ENCODE results near the gene ASRGL1. TPM values are rescaled to one million over a fixed set of nuclear protein-coding genes. Genes with fewer than 3 reads are reported as not detected.
A peak's percentile ranks its signal among the peaks of the same experiment; 100 is the strongest.
"Not testable (repeated sequence)": the region's sequence is repeated elsewhere in the genome, so short reads cannot be mapped to it uniquely, and the experiment has no call there.

Gene ASRGL1
- total RNA-seq, 6 experiments from 2014 or later = 0.36 to 0.55 (median 0.49) TPM

DNA sequence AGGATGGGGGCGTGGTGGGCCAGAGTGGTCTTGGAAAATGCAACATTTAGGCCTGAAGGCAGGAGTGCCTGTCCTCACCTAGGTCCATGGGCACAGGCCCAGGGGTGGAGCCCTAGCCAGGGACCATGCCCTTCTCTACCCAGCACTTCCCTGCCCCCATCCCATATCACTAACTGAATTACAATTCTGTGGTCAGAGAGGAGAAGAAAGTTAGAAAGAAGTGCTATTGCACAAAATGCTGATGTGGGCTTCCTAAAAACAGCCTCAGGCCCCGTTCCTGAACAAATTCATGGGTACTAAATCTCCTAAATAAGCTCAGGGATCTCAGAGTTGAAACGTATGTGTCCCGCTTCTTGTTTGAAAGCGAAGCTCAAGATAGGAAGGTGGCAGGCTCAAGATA, 3.5 kb upstream of the ASRGL1 start:
- H3K36me3 Mint-ChIP-seq (ENCODE audit: low read depth) = no peaks in the 10 kb centered on the region
- H3K9me3 Mint-ChIP-seq = no peaks in the 10 kb centered on the region
- no peak overlapping the region for H3K4me3 Mint-ChIP-seq
- no peaks in the 10 kb centered on the region for H3K4me1 Mint-ChIP-seq (ENCODE audit: low read depth)
- no peak overlapping the region for H3K27ac Mint-ChIP-seq
- H3K27me3 Mint-ChIP-seq (ENCODE audit: insufficient read depth) = peaks cover 56% of the 10 kb centered on the region
- no peak for DNase-seq
- TF ChIP-seq, protein P1, sequence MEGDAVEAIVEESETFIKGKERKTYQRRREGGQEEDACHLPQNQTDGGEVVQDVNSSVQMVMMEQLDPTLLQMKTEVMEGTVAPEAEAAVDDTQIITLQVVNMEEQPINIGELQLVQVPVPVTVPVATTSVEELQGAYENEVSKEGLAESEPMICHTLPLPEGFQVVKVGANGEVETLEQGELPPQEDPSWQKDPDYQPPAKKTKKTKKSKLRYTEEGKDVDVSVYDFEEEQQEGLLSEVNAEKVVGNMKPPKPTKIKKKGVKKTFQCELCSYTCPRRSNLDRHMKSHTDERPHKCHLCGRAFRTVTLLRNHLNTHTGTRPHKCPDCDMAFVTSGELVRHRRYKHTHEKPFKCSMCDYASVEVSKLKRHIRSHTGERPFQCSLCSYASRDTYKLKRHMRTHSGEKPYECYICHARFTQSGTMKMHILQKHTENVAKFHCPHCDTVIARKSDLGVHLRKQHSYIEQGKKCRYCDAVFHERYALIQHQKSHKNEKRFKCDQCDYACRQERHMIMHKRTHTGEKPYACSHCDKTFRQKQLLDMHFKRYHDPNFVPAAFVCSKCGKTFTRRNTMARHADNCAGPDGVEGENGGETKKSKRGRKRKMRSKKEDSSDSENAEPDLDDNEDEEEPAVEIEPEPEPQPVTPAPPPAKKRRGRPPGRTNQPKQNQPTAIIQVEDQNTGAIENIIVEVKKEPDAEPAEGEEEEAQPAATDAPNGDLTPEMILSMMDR (IDR thresholded peaks at IDR 0.05) = no peak

DNA sequence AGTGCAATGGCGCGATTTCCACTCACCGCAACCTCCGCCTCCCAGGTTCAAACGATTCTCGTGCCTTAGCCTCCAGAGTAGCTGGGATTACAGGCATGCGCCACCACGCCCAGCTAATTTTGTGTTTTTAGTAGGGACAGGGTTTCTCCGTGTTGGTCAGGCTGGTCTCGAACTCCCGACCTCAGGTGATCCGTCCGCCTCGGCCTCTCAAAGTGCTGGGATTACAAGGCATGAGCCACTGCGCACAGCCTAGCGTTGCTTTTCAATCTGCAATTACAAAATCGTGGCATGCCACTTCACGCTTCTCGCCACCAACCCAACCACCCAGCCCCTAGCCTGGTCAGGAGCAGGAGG, 322 bp upstream of the ASRGL1 start:
- not testable (repeated sequence) for H3K27ac Mint-ChIP-seq; H3K9me3 Mint-ChIP-seq; DNase-seq; H3K4me1 Mint-ChIP-seq (ENCODE audit: low read depth); H3K36me3 Mint-ChIP-seq (ENCODE audit: low read depth)
- peak overlapping the region; percentile 81 for H3K4me3 Mint-ChIP-seq
- peaks cover 65% of the 10 kb centered on the region for H3K27me3 Mint-ChIP-seq (ENCODE audit: insufficient read depth)

DNA sequence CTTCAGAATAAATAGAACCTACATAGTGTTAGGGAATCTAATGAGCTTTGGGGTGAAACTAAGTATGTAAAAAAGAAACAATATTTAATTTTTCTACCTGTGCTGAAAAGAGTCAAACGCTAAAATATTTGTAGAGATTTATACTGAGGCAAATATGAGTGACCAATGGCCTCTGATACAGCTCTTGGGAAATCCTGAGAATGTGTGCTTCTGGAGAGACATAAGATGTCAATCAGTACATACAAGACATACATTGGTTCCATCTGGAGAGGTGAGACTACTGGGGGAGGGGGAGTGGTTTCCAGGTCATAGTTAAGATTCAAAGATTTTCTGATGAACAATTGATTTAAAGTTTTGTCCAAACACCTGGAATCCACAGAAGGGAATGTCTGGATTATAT, 970 bp downstream of the ASRGL1 start:
- Mint-ChIP-seq H3K4me1 (ENCODE audit: low read depth) (no peaks in the 10 kb centered on the region), H3K9me3 (no peaks in the 10 kb centered on the region), H3K27me3 (ENCODE audit: insufficient read depth) (peaks cover 63% of the 10 kb centered on the region), H3K27ac (no peak overlapping the region), H3K36me3 (ENCODE audit: low read depth) (no peaks in the 10 kb centered on the region), H3K4me3 (peak overlapping the region; percentile 81; the same call in 1 of the 2 replicates)
- TF ChIP-seq, protein P1 (IDR thresholded peaks at IDR 0.05) = no peak
- no peak for DNase-seq

DNA sequence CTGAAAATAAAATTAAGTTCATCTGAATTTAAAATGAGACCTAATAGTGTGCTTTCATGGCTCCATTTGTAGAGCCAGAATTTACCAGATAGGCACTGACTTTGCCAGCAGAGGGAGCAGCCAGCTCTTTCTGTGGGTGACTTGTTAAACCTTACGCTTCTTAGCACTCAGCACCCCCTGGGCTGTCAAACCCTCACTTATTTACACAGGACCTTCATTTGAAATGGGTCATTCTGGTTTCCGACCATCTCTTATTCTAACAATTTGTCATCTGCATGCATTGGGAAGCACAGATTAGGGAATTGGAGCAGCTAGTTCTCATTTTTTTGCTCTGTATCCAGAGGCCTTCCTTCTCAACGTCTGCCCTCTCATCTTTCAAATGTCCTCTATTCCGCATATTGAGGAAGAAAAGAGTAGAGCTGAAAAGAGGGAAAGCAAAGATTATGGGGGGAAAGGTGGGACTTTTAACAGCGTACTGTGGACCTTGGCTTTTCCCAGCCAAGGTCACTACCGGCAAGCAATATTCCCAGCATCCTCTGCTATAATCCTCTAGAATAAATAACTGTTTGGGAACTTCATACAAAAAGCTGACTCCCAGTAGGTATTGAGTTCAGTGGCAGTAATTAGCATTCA, 3.1 kb downstream of the ASRGL1 start:
- Mint-ChIP-seq H3K9me3 (no peaks in the 10 kb centered on the region; the same call in 1 of the 2 replicates), H3K4me3 (no peak overlapping the region), H3K27ac (no peak overlapping the region), H3K27me3 (ENCODE audit: insufficient read depth) (peaks cover 50% of the 10 kb centered on the region), H3K4me1 (ENCODE audit: low read depth) (no peaks in the 10 kb centered on the region), H3K36me3 (ENCODE audit: low read depth) (no peaks in the 10 kb centered on the region)
- DNase-seq = peak; percentile 38
- TF ChIP-seq, protein P1 (IDR thresholded peaks at IDR 0.05) = peak; percentile 78

DNA sequence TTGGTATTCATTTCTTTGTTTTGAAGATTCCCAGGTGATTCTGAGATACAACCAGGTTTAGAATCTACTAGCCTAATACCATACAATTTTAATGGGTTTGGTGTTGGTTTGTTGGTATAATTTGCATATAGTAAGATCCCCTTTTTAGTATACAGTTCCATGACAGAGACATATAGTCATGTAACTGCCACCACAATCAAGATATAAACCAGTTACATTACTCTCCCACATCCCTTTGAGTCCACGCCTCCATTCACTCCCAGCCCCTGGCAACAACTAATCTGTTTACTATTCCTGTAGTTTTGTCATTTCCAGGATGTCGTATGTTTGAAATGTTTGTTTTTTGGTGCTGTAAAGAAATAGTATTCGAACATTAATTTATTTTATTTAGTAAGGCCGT, 4.3 kb downstream of the ASRGL1 start:
- H3K4me3 Mint-ChIP-seq = no peak overlapping the region

DNA sequence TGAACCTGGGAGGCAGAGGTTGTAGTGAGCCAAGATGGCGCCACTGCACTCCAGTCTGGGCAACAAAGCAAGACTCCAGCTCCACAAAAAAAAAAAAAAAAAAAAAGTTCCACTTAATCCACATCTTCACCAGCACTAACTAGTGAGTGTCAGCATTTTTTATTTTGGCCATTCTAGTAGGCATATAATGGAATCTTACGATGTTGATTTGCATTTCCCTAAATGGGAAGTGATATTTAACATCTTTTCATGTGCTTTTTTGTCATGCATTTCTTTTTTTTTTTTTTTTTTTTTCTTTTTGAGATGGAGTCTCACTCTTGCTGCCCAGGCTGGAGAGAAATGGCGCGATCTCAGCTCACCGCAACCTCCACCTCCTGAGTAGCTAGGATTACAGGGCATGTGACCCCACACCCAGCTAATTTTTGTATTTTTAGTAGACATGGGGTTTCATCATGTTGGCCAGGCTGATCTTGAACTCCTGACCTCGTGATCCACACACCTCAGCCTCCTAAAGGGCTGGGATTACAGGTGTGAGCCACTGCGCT, 6.5 kb downstream of the ASRGL1 start:
- not testable (repeated sequence) for H3K27ac Mint-ChIP-seq; DNase-seq; H3K36me3 Mint-ChIP-seq (ENCODE audit: low read depth); H3K9me3 Mint-ChIP-seq; H3K4me1 Mint-ChIP-seq (ENCODE audit: low read depth); H3K4me3 Mint-ChIP-seq
- H3K27me3 Mint-ChIP-seq (ENCODE audit: insufficient read depth) = peaks cover 26% of the 10 kb centered on the region

More for the DNA sequence above, 4.3 kb downstream of the ASRGL1 start:
- H3K36me3 Mint-ChIP-seq (ENCODE audit: low read depth) = no peaks in the 10 kb centered on the region
- H3K27me3 Mint-ChIP-seq (ENCODE audit: insufficient read depth) = peaks cover 38% of the 10 kb centered on the region
- TF ChIP-seq, protein P1 (IDR thresholded peaks at IDR 0.05) = no peak
- no peak for DNase-seq
- no peak overlapping the region for H3K27ac Mint-ChIP-seq
- H3K4me1 Mint-ChIP-seq (ENCODE audit: low read depth) = no peaks in the 10 kb centered on the region
- no peaks in the 10 kb centered on the region; the same call in 1 of the 2 replicates for H3K9me3 Mint-ChIP-seq
